Mesenchymal stem cell (in vitro differentiated cells and primary cell): ENCODE measurements around the gene NFATC2.

Experiments
- DNase-seq: peaks from one replicate; pipeline ENCODE4 v3.0.0-alpha.2; 2013
- H2AFZ ChIP-seq: one replicate; pipeline ENCODE4 v1.6.1; 2013; ENCODE audit warnings: low read depth, mild to moderate bottlenecking, control low read depth, inconsistent platforms, low read length, moderate library complexity
- H2AK5ac ChIP-seq: 2 replicates; pipeline ENCODE4 v1.6.1; 2013; ENCODE audit warnings: low read length, moderate library complexity, mild to moderate bottlenecking, inconsistent platforms; ENCODE audit not compliant: severe bottlenecking
- H2BK120ac ChIP-seq: one replicate; pipeline ENCODE4 v1.6.1; 2013; ENCODE audit warnings: low read depth, mild to moderate bottlenecking, inconsistent platforms, low read length, moderate library complexity
- H2BK12ac ChIP-seq, 2 experiments: one replicate each; pipeline ENCODE4 v1.6.1; 2013; ENCODE audit warnings: inconsistent platforms in 2 of 2, low read length in 2 of 2, mild to moderate bottlenecking in 2 of 2, moderate library complexity in 2 of 2, control low read depth in 1 of 2
- H2BK15ac ChIP-seq: one replicate; pipeline ENCODE4 v1.6.1; 2013; ENCODE audit warnings: mild to moderate bottlenecking, low read depth, inconsistent platforms; ENCODE audit not compliant: poor library complexity, severe bottlenecking
- H2BK5ac ChIP-seq: 2 replicates; pipeline ENCODE4 v1.6.1; 2013; ENCODE audit warnings: low read depth, mild to moderate bottlenecking, low read length, control low read depth, inconsistent platforms; ENCODE audit not compliant: poor library complexity, severe bottlenecking
- H3K14ac ChIP-seq, 2 experiments: one replicate each; pipeline ENCODE4 v1.6.1; 2013; ENCODE audit warnings: inconsistent platforms in 2 of 2, low read length in 2 of 2, control low read depth in 1 of 2, mild to moderate bottlenecking in 1 of 2, moderate library complexity in 1 of 2
- H3K18ac ChIP-seq, 2 experiments: one replicate each; pipeline ENCODE4 v1.6.1; 2013; ENCODE audit warnings: inconsistent platforms in 2 of 2, low read length in 2 of 2, control low read depth in 1 of 2, low read depth in 1 of 2, mild to moderate bottlenecking in 1 of 2
- H3K23ac ChIP-seq, 2 experiments: one replicate each; pipeline ENCODE4 v1.6.1; 2013; ENCODE audit warnings: inconsistent platforms in 2 of 2, low read length in 2 of 2, mild to moderate bottlenecking in 2 of 2, moderate library complexity in 2 of 2, control low read depth in 1 of 2
- H3K27ac ChIP-seq: 2 replicates; pipeline ENCODE4 v1.5.1; 2013; ENCODE audit warnings: mild to moderate bottlenecking, moderate library complexity, low read length, control low read depth, inconsistent platforms; ENCODE audit not compliant: poor library complexity, severe bottlenecking
- H3K27me3 ChIP-seq, 2 experiments: 2 replicates each; pipeline versions ENCODE4 v1.6.1 to v1.7.0; 2013; ENCODE audit warnings: low read length in 2 of 2, mild to moderate bottlenecking in 2 of 2, moderate library complexity in 2 of 2, control low read depth in 1 of 2, inconsistent platforms in 1 of 2; ENCODE audit not compliant: control insufficient read depth in 1 of 2, insufficient read depth in 1 of 2
- H3K36me3 ChIP-seq, 2 experiments: 2 replicates each; pipeline versions ENCODE4 v1.6.1 to v1.7.0; 2013; ENCODE audit warnings: low read length in 2 of 2, control low read depth in 1 of 2, inconsistent platforms in 1 of 2, low read depth in 1 of 2, mild to moderate bottlenecking in 1 of 2; ENCODE audit not compliant: insufficient read depth in 2 of 2, control insufficient read depth in 1 of 2
- H3K4ac ChIP-seq, 2 experiments: one replicate each; pipeline ENCODE4 v1.6.1; 2013; ENCODE audit warnings: inconsistent platforms in 2 of 2, low read length in 2 of 2, mild to moderate bottlenecking in 2 of 2, moderate library complexity in 2 of 2, control low read depth in 1 of 2, low read depth in 1 of 2
- H3K4me1 ChIP-seq: 2 replicates; pipeline ENCODE4 v1.6.1; 2013; ENCODE audit warnings: low read depth, low read length, control low read depth; ENCODE audit not compliant: control insufficient read depth, insufficient read depth
- H3K4me2 ChIP-seq: 2 replicates; pipeline ENCODE4 v1.6.1; 2013; ENCODE audit warnings: low read length, mild to moderate bottlenecking, inconsistent platforms; ENCODE audit not compliant: poor library complexity, severe bottlenecking
- H3K4me3 ChIP-seq, 2 experiments: 2 replicates each; pipeline versions ENCODE4 v1.5.1 to v1.7.0; 2013; ENCODE audit warnings: low read length in 2 of 2, mild to moderate bottlenecking in 2 of 2, control low read depth in 1 of 2, low read depth in 1 of 2; ENCODE audit not compliant: insufficient read depth in 1 of 2
- H3K79me1 ChIP-seq: replicated peaks from 2 replicates; pipeline ENCODE4 v1.6.1; 2013; ENCODE audit warnings: mild to moderate bottlenecking, control low read depth, low read length, inconsistent platforms; ENCODE audit not compliant: poor library complexity, severe bottlenecking
- H3K9ac ChIP-seq: 2 replicates; pipeline ENCODE4 v1.7.0; 2013; ENCODE audit warnings: mild to moderate bottlenecking, low read length, moderate library complexity
- H3K9me3 ChIP-seq: 2 replicates; pipeline ENCODE4 v1.7.0; 2013; ENCODE audit warnings: mild to moderate bottlenecking, low read length; ENCODE audit not compliant: control insufficient read depth
- H4K8ac ChIP-seq: one replicate; pipeline ENCODE4 v1.6.1; 2013; ENCODE audit warnings: inconsistent platforms, mild to moderate bottlenecking, low read length, moderate library complexity
- H4K91ac ChIP-seq: one replicate; pipeline ENCODE4 v1.6.1; 2013; ENCODE audit warnings: mild to moderate bottlenecking, low read length, inconsistent platforms
- WGBS: methylation state at CpG from one replicate; pipeline ENCODE4 v1.1.7; 2013; ENCODE audit warnings: mixed read lengths; 5-methylcytosine and 5-hydroxymethylcytosine counted together

The NFATC2 gene

GRCh38 chr20:51341581-51341980, 200.9 kb downstream of the NFATC2 start:
- H2AK5ac ChIP-seq = no peak overlapping the region

GRCh38 chr20:51340451-51340840, 202.1 kb downstream of the NFATC2 start:
- Histone ChIP-seq H2AFZ (no peak overlapping the region), H3K9me3 (peaks cover 3% of the 10 kb centered on the region), H2BK5ac (no peak overlapping the region), H3K9ac (no peak overlapping the region), H3K4me3 (no peak overlapping the region), H3K27me3 (no peaks in the 10 kb centered on the region), H3K79me1 (no peaks in the 10 kb centered on the region), H2BK120ac (no peak overlapping the region), H3K4ac (no peak overlapping the region), H2BK12ac (no peak overlapping the region), H3K23ac (no peak overlapping the region), H3K36me3 (no peaks in the 10 kb centered on the region), H3K27ac (no peak overlapping the region), H3K18ac (no peak overlapping the region), H2BK15ac (no peak overlapping the region), H3K4me2 (no peak overlapping the region), H3K4me1 (peaks cover 6% of the 10 kb centered on the region), H3K14ac (no peak overlapping the region), H2AK5ac (no peak overlapping the region), H4K91ac (no peak overlapping the region), H4K8ac (no peak overlapping the region)
- DNase-seq = no peak

More at GRCh38 chr20:51341581-51341980, 200.9 kb downstream of the NFATC2 start:
- no peak overlapping the region for H2BK5ac ChIP-seq
- H4K8ac ChIP-seq = peak overlapping the region; percentile 42
- no peak overlapping the region for H2AFZ ChIP-seq
- no peak overlapping the region for H3K27ac ChIP-seq
- peak overlapping the region in 1 of 2 experiments; percentile 80 for H2BK12ac ChIP-seq
- no peaks in the 10 kb centered on the region for H3K27me3 ChIP-seq
- H3K14ac ChIP-seq = no peak overlapping the region
- 75% methylated on average over 2 of the region's 3 CpGs for WGBS
- no peak overlapping the region for H3K4me2 ChIP-seq
- H2BK120ac ChIP-seq = no peak overlapping the region
- H3K23ac ChIP-seq = no peak overlapping the region
- no peak overlapping the region for H3K4me3 ChIP-seq
- no peak overlapping the region for H4K91ac ChIP-seq
- H2BK15ac ChIP-seq = no peak overlapping the region
- no peak overlapping the region for H3K4ac ChIP-seq
- H3K9me3 ChIP-seq = peaks cover 3% of the 10 kb centered on the region
- H3K9ac ChIP-seq = no peak overlapping the region
- no peak overlapping the region for H3K18ac ChIP-seq
- peak; percentile 36 for DNase-seq
- no peaks in the 10 kb centered on the region for H3K79me1 ChIP-seq
- no peaks in the 10 kb centered on the region for H3K36me3 ChIP-seq
- peaks cover 12% of the 10 kb centered on the region for H3K4me1 ChIP-seq

GRCh38 chr20:51339721-51340450, 202.6 kb downstream of the NFATC2 start:
- WGBS = 25% methylated on average over 2 of the region's 2 CpGs
- Histone ChIP-seq H3K9me3 (peaks cover 3% of the 10 kb centered on the region), H2BK120ac (no peak overlapping the region), H3K4me3 (no peak overlapping the region), H3K36me3 (no peaks in the 10 kb centered on the region), H3K27me3 (no peaks in the 10 kb centered on the region), H3K4me2 (no peak overlapping the region), H3K9ac (no peak overlapping the region), H3K4me1 (peaks cover 4% of the 10 kb centered on the region), H3K18ac (peak overlapping the region in 1 of 2 experiments; percentile 41), H3K14ac (no peak overlapping the region), H2BK12ac (peak overlapping the region in 1 of 2 experiments; percentile 61), H3K23ac (no peak overlapping the region), H4K91ac (no peak overlapping the region), H2BK15ac (no peak overlapping the region), H3K4ac (no peak overlapping the region), H4K8ac (no peak overlapping the region), H3K79me1 (no peaks in the 10 kb centered on the region), H2AFZ (no peak overlapping the region), H2BK5ac (no peak overlapping the region), H2AK5ac (no peak overlapping the region), H3K27ac (no peak overlapping the region)
- DNase-seq = peak; percentile 41

GRCh38 chr20:51338692-51339440, 203.7 kb downstream of the NFATC2 start:
- no peak overlapping the region for H3K9ac ChIP-seq
- peak overlapping the region in 1 of 2 experiments; percentile 11 for H3K18ac ChIP-seq
- no peak overlapping the region for H2AK5ac ChIP-seq
- H3K23ac ChIP-seq = no peak overlapping the region
- H3K4me3 ChIP-seq = no peak overlapping the region
- H2BK120ac ChIP-seq = no peak overlapping the region
- H3K27me3 ChIP-seq = no peaks in the 10 kb centered on the region
- H2BK5ac ChIP-seq = no peak overlapping the region
- no peak overlapping the region for H4K8ac ChIP-seq
- H3K79me1 ChIP-seq = no peaks in the 10 kb centered on the region
- H3K14ac ChIP-seq = no peak overlapping the region
- H2AFZ ChIP-seq = no peak overlapping the region
- peaks cover 3% of the 10 kb centered on the region for H3K9me3 ChIP-seq
- no peak overlapping the region for H3K4ac ChIP-seq
- H3K4me1 ChIP-seq = peaks cover 8% of the 10 kb centered on the region
- H4K91ac ChIP-seq = no peak overlapping the region
- H2BK15ac ChIP-seq = no peak overlapping the region
- WGBS = 92% methylated on average over 5 of the region's 5 CpGs
- no peaks in the 10 kb centered on the region for H3K36me3 ChIP-seq
- peak overlapping the region in 1 of 2 experiments; percentile 18 for H2BK12ac ChIP-seq
- H3K27ac ChIP-seq = no peak overlapping the region
- peak; percentile 58 for DNase-seq
- no peak overlapping the region for H3K4me2 ChIP-seq
